ENCODE data around the gene MMP14. TPM values are rescaled to one million over a fixed set of nuclear protein-coding genes. Genes with fewer than 3 reads are reported as not detected.

The MMP14 gene
- total RNA-seq, 1 experiment from 2014 or later, result 17.8 TPM

DNA sequence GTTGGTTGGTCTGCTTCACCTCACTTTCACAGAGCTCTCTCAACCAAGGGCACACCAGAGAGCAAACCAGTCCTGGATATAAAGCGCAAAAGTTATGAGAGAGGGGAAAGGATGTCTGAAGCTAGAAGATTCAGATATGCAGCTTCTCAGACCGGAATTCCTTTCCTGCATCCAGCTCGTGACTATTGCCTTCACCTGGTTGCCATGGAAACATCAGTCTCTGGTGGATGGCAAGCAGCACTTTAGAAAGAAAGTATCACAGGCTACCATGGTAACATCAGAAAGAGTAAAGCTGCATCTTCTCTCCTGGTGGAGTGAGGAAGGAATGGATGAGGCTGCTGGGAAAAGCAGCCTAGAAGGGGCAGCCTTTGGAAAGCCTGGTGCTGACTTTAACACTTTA is 60.4 kb downstream of the MMP14 start (continued):
- TF ChIP-seq, protein P1, sequence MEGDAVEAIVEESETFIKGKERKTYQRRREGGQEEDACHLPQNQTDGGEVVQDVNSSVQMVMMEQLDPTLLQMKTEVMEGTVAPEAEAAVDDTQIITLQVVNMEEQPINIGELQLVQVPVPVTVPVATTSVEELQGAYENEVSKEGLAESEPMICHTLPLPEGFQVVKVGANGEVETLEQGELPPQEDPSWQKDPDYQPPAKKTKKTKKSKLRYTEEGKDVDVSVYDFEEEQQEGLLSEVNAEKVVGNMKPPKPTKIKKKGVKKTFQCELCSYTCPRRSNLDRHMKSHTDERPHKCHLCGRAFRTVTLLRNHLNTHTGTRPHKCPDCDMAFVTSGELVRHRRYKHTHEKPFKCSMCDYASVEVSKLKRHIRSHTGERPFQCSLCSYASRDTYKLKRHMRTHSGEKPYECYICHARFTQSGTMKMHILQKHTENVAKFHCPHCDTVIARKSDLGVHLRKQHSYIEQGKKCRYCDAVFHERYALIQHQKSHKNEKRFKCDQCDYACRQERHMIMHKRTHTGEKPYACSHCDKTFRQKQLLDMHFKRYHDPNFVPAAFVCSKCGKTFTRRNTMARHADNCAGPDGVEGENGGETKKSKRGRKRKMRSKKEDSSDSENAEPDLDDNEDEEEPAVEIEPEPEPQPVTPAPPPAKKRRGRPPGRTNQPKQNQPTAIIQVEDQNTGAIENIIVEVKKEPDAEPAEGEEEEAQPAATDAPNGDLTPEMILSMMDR (IDR thresholded peaks at IDR 0.05 in 2 of 3, conservative IDR thresholded peaks at IDR 0.05 in 1 of 3; ENCODE audit: borderline replicate concordance in 1 of 3, insufficient read depth in 1 of 3, low read depth in 2 of 3, low read length in 2 of 3), result no peak
- TF ChIP-seq POLR2AphosphoS5 (IDR thresholded peaks at IDR 0.05; ENCODE audit: low read depth, low read length) (no peak), RAD21 (IDR thresholded peaks at IDR 0.05; ENCODE audit: low read depth) (no peak), TCF7L2 (IDR thresholded peaks at IDR 0.05; ENCODE audit: borderline replicate concordance, extremely low read depth, insufficient read depth, insufficient read length) (no peak), MAX (IDR thresholded peaks at IDR 0.05) (no peak), ELF1 (IDR thresholded peaks at IDR 0.05; ENCODE audit: borderline replicate concordance, low read depth) (no peak)

GRCh38 chr14:22897357-22897756 is 61.0 kb downstream of the MMP14 start:
- no peaks in the 10 kb centered on the region for H3K9me3 ChIP-seq (ENCODE audit: control insufficient read depth in 1 of 2, insufficient read depth in 1 of 2, low read depth in 1 of 2, low read length in 2 of 2)
- H2AFZ ChIP-seq (ENCODE audit: low read depth, low read length, poor library complexity, severe bottlenecking), result no peak overlapping the region
- DNase-seq (ENCODE audit: low read depth, low spot score) (no peak), ATAC-seq (no peak)
- H3K27ac ChIP-seq (ENCODE audit: low read depth, low read length), result no peak overlapping the region
- H3K4me1 ChIP-seq (ENCODE audit: control insufficient read depth in 1 of 2, insufficient read depth in 2 of 2, low read length in 2 of 2), result peaks cover 0 to 22% of the 10 kb centered on the region in 2 experiments; a peak in 2 of 4 replicates
- no peaks in the 10 kb centered on the region for H3K9me2 ChIP-seq (ENCODE audit: insufficient read depth)
- H3K79me2 ChIP-seq (ENCODE audit: insufficient read depth, low read length), result no peaks in the 10 kb centered on the region
- intact Hi-C loops (cut with micrococcal nuclease), result no loop called here
- BruUV-seq (replicated peaks), result no TSS peak
- ChIA-PET POLR2A (no interaction called here), CTCF (interaction anchor here (1.7 kb wide), 1 partner anchor 75 kb away, joined by 3 read pairs; no protein-coding TSS in a partner anchor), RAD21 (ENCODE audit: low non-redundant PET in 1 of 2, low total read pairs in 2 of 2, uncharacterized antibody in 2 of 2, unreplicated experiment in 2 of 2) (no interaction called here)
- no peak overlapping the region for H3K4me3 ChIP-seq (replicated peaks in 1 of 2; ENCODE audit: low read depth in 1 of 2, low read length in 2 of 2)
- H3K36me3 ChIP-seq (ENCODE audit: control insufficient read depth in 1 of 2, insufficient read depth in 2 of 2, low read length in 2 of 2), result peaks cover 10 to 14% of the 10 kb centered on the region in 2 experiments; a peak in 3 of 4 replicates
- TF ChIP-seq FOSL1 (IDR thresholded peaks at IDR 0.05; ENCODE audit: low read depth), result no peak
- H3K4me2 ChIP-seq (ENCODE audit: low read length), result no peak overlapping the region
- H4K20me1 ChIP-seq (ENCODE audit: insufficient read depth), result no peaks in the 10 kb centered on the region
- no peaks in the 10 kb centered on the region for H3K27me3 ChIP-seq (ENCODE audit: insufficient read depth, low read length)
- no peak overlapping the region for H3K9ac ChIP-seq (ENCODE audit: low read length)

Other genes with a start within 250 kb of the MMP14 start
- gene DAD1, start 247.4 kb upstream of the MMP14 start, total RNA-seq (2021; ENCODE audit: unreplicated experiment), result 162 TPM
- 9.4 TPM for gene ABHD4, start 238.3 kb upstream of the MMP14 start, total RNA-seq (2021; ENCODE audit: unreplicated experiment)
- gene OR6J1, start 192.2 kb upstream of the MMP14 start, total RNA-seq (2021; ENCODE audit: unreplicated experiment), result not detected
- 146 TPM for gene OXA1L, start 69.9 kb upstream of the MMP14 start, total RNA-seq (2021; ENCODE audit: unreplicated experiment)
- gene SLC7A7, start 21.1 kb upstream of the MMP14 start, total RNA-seq (2021; ENCODE audit: unreplicated experiment), result 0.27 TPM
- gene MRPL52, start 6.7 kb upstream of the MMP14 start, total RNA-seq (2021; ENCODE audit: unreplicated experiment), result 134 TPM
- gene LRP10, start 35.2 kb downstream of the MMP14 start, total RNA-seq (2021; ENCODE audit: unreplicated experiment), result 42.7 TPM
- 0.47 TPM for gene REM2, start 46.6 kb downstream of the MMP14 start, total RNA-seq (2021; ENCODE audit: unreplicated experiment)
- gene RBM23, start 82.6 kb downstream of the MMP14 start, total RNA-seq (2021; ENCODE audit: unreplicated experiment), result 67.2 TPM
- 186 TPM for gene PRMT5, start 92.8 kb downstream of the MMP14 start, total RNA-seq (2021; ENCODE audit: unreplicated experiment)
- 48.7 TPM for gene HAUS4, start 120.5 kb downstream of the MMP14 start, total RNA-seq (2021; ENCODE audit: unreplicated experiment)
- gene AJUBA, start 146.0 kb downstream of the MMP14 start, total RNA-seq (2021; ENCODE audit: unreplicated experiment), result 39.7 TPM
- gene C14orf93, start 173.6 kb downstream of the MMP14 start, total RNA-seq (2021; ENCODE audit: unreplicated experiment), result 13.7 TPM
- gene PSMB5, start 198.3 kb downstream of the MMP14 start, total RNA-seq (2021; ENCODE audit: unreplicated experiment), result 212 TPM
- gene PSMB11, start 205.6 kb downstream of the MMP14 start, total RNA-seq (2021; ENCODE audit: unreplicated experiment), result not detected
- 19.3 TPM for gene CDH24, start 220.9 kb downstream of the MMP14 start, total RNA-seq (2021; ENCODE audit: unreplicated experiment)